ENCODE results near the gene NR2F1-AS1. TPM values are rescaled to one million over a fixed set of nuclear protein-coding genes. Genes with fewer than 3 reads are reported as not detected.

The NR2F1-AS1 gene
- total and polyA plus RNA-seq, 4 donors = 2.0 to 4.0 (median 2.1) TPM

DNA sequence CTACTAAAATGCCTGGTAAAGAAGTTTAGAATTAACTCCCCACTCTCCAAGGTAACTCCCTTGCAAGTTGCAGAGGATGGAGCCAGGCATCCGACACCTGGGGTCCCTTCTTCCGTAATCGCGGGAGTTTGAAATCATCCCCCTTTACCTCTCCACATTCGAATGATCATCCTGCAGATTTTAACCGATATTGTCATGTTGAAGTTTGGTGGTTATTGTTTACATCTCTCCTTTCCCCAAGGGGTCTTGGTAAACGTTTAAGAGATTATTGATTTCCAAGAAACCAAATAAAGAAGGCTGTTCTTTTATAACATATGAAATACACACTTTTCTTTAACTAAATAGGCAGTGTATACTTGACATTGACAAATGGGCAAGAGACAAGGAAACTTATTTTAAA lies 28.7 kb upstream of the NR2F1-AS1 start:
- Histone ChIP-seq H3K4me3 (ENCODE audit: low read depth in 1 of 3, low read length in 3 of 3) (no peak overlapping the region), H3K36me3 (ENCODE audit: control insufficient read depth in 4 of 4, insufficient read depth in 3 of 4, low read depth in 1 of 4, low read length in 3 of 4) (no peaks in the 10 kb centered on the region), H3K9ac (ENCODE audit: low read depth in 1 of 2, low read length in 2 of 2) (no peak overlapping the region), H3K27ac (ENCODE audit: low read depth in 1 of 2, low read length in 2 of 2) (no peak overlapping the region), H3K27me3 (ENCODE audit: control insufficient read depth in 4 of 4, insufficient read depth in 4 of 4, low read length in 3 of 4) (peaks cover 0 to 44% (median 21%) of the 10 kb centered on the region in 4 donors), H3K4me1 (ENCODE audit: control insufficient read depth in 4 of 4, insufficient read depth in 4 of 4, low read length in 3 of 4) (peaks cover 2 to 20% (median 13%) of the 10 kb centered on the region in 4 donors), H3K9me3 (ENCODE audit: control insufficient read depth in 4 of 4, low read length in 3 of 4) (no peaks in the 10 kb centered on the region)
- no peak for TF ChIP-seq JUND (IDR thresholded peaks at IDR 0.05)
- DNase-seq (ENCODE audit: low spot score) = no peak
- 13% methylated on average over 7 of the region's 7 CpGs for WGBS

DNA sequence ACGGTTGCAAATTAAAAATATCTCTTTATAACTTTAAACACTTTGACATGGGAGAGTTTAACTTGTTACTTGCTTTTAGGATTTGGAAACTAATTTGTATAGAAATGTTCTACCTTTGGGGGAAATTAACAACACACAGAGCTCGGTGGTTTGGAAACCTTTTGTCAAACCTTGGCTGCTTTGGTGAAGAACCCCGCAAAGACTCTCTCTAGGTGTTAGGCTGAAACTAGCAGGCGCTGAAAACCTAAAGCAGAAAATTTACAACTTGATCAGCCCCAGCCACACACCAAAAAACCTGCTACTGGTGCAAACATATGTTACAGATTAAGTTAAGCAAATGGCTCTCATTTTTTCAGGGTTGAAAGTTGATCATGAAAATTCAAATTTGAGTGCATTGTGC lies 27.8 kb upstream of the NR2F1-AS1 start:
- WGBS = 32% methylated on average over 4 of the region's 4 CpGs
- peaks cover 0 to 40% (median 19%) of the 10 kb centered on the region in 4 donors for H3K27me3 ChIP-seq (ENCODE audit: control insufficient read depth in 4 of 4, insufficient read depth in 4 of 4, low read length in 3 of 4)

More for the DNA sequence above, 27.8 kb upstream of the NR2F1-AS1 start:
- no peak for DNase-seq (ENCODE audit: low spot score)
- Histone ChIP-seq H3K9ac (ENCODE audit: low read depth in 1 of 2, low read length in 2 of 2) (no peak overlapping the region), H3K36me3 (ENCODE audit: control insufficient read depth in 4 of 4, insufficient read depth in 3 of 4, low read depth in 1 of 4, low read length in 3 of 4) (no peaks in the 10 kb centered on the region), H3K4me1 (ENCODE audit: control insufficient read depth in 4 of 4, insufficient read depth in 4 of 4, low read length in 3 of 4) (peaks cover 8 to 20% (median 13%) of the 10 kb centered on the region in 4 donors), H3K27ac (ENCODE audit: low read depth in 1 of 2, low read length in 2 of 2) (no peak overlapping the region), H3K9me3 (ENCODE audit: control insufficient read depth in 4 of 4, low read length in 3 of 4) (no peaks in the 10 kb centered on the region), H3K4me3 (ENCODE audit: low read depth in 1 of 3, low read length in 3 of 3) (no peak overlapping the region)
- TF ChIP-seq RAD21 (IDR thresholded peaks at IDR 0.05) = no peak
- TF ChIP-seq FOXA2 (IDR thresholded peaks at IDR 0.05) = no peak
- no peak for TF ChIP-seq FOXA1 (IDR thresholded peaks at IDR 0.05)
- no peak for TF ChIP-seq HNF4G (IDR thresholded peaks at IDR 0.05)
- no peak for TF ChIP-seq ZBTB33 (IDR thresholded peaks at IDR 0.05)
- TF ChIP-seq CTCF (IDR thresholded peaks at IDR 0.05; ENCODE audit: low read depth, low read length, missing input control) = no peak
- no peak for TF ChIP-seq RXRA (IDR thresholded peaks at IDR 0.05)
- no peak for TF ChIP-seq ATF3 (IDR thresholded peaks at IDR 0.05)
- no peak for TF ChIP-seq NR2F2 (IDR thresholded peaks at IDR 0.05)
- TF ChIP-seq JUND (IDR thresholded peaks at IDR 0.05) = no peak
- no peak for TF ChIP-seq TAF1 (conservative IDR thresholded peaks at IDR 0.05)
- no peak for TF ChIP-seq SP1 (IDR thresholded peaks at IDR 0.05)
